ENCODE measurements around the gene SPAM1.

SPAM1 gene

GRCh38 chr7:123966936-123967335 is 41.9 kb downstream of the SPAM1 start:
- no peak for TF ChIP-seq CTCF (IDR thresholded peaks at IDR 0.05)
- Histone ChIP-seq H3K36me3 (ENCODE audit: control insufficient read depth, insufficient read depth, low read length) (no peaks in the 10 kb centered on the region), H3K4me1 (no peaks in the 10 kb centered on the region), H3K27me3 (ENCODE audit: control insufficient read depth, insufficient read depth, low read length) (no peaks in the 10 kb centered on the region), H3K9me3 (ENCODE audit: control insufficient read depth, low read length) (no peaks in the 10 kb centered on the region), H2AFZ (no peak overlapping the region), H3K4me2 (ENCODE audit: low read length) (no peak overlapping the region), H3K9ac (no peak overlapping the region), H3K27ac (no peak overlapping the region), H3K79me2 (no peaks in the 10 kb centered on the region), H3K4me3 (ENCODE audit: low read depth, low read length) (no peak overlapping the region)

GRCh38 chr7:123972045-123972444 is 47.0 kb downstream of the SPAM1 start:
- H3K79me2 ChIP-seq = no peaks in the 10 kb centered on the region
- H3K9ac ChIP-seq = no peak overlapping the region
- no peaks in the 10 kb centered on the region for H3K4me1 ChIP-seq
- TF ChIP-seq CTCF (IDR thresholded peaks at IDR 0.05) = no peak
- no peak overlapping the region for H2AFZ ChIP-seq
- H3K27ac ChIP-seq = no peak overlapping the region
- H3K9me3 ChIP-seq (ENCODE audit: control insufficient read depth, low read length) = no peaks in the 10 kb centered on the region
- H3K27me3 ChIP-seq (ENCODE audit: control insufficient read depth, insufficient read depth, low read length) = no peaks in the 10 kb centered on the region
- H3K4me3 ChIP-seq (ENCODE audit: low read depth, low read length) = no peak overlapping the region
- no peaks in the 10 kb centered on the region for H3K36me3 ChIP-seq (ENCODE audit: control insufficient read depth, insufficient read depth, low read length)
- H3K4me2 ChIP-seq (ENCODE audit: low read length) = no peak overlapping the region

- no peak overlapping the region for H2AFZ ChIP-seq
- H3K27ac ChIP-seq = no peak overlapping the region
- H3K9me3 ChIP-seq (ENCODE audit: control insufficient read depth, low read length) = no peaks in the 10 kb centered on the region
- no peak overlapping the region for H3K4me3 ChIP-seq (ENCODE audit: low read depth, low read length)
- no peaks in the 10 kb centered on the region for H3K79me2 ChIP-seq
- no peak overlapping the region for H3K4me2 ChIP-seq (ENCODE audit: low read length)
- H3K4me1 ChIP-seq = no peaks in the 10 kb centered on the region
- H3K36me3 ChIP-seq (ENCODE audit: control insufficient read depth, insufficient read depth, low read length) = no peaks in the 10 kb centered on the region
- H3K27me3 ChIP-seq (ENCODE audit: control insufficient read depth, insufficient read depth, low read length) = no peaks in the 10 kb centered on the region
- no peak for TF ChIP-seq CTCF (IDR thresholded peaks at IDR 0.05)
- H3K9ac ChIP-seq = no peak overlapping the region
Measured at GRCh38 chr7:123972831-123973230, 47.8 kb downstream of the SPAM1 start.

GRCh38 chr7:123974326-123974908 is 49.4 kb downstream of the SPAM1 start:
- no peak overlapping the region for H3K9ac ChIP-seq
- H3K4me3 ChIP-seq (ENCODE audit: low read depth, low read length) = no peak overlapping the region
- no peak for TF ChIP-seq CTCF (IDR thresholded peaks at IDR 0.05)
- H3K27me3 ChIP-seq (ENCODE audit: control insufficient read depth, insufficient read depth, low read length) = no peaks in the 10 kb centered on the region
- no peaks in the 10 kb centered on the region for H3K4me1 ChIP-seq
- H2AFZ ChIP-seq = no peak overlapping the region
- no peaks in the 10 kb centered on the region for H3K9me3 ChIP-seq (ENCODE audit: control insufficient read depth, low read length)
- no peak overlapping the region for H3K27ac ChIP-seq
- H3K36me3 ChIP-seq (ENCODE audit: control insufficient read depth, insufficient read depth, low read length) = no peaks in the 10 kb centered on the region
- H3K79me2 ChIP-seq = no peaks in the 10 kb centered on the region
- H3K4me2 ChIP-seq (ENCODE audit: low read length) = no peak overlapping the region

- Histone ChIP-seq H3K27me3 (ENCODE audit: control insufficient read depth, insufficient read depth, low read length) (no peaks in the 10 kb centered on the region), H3K27ac (no peak overlapping the region)
Measured at GRCh38 chr7:123975084-123975483, 50.0 kb downstream of the SPAM1 start.

More at GRCh38 chr7:123975084-123975483, 50.0 kb downstream of the SPAM1 start:
- TF ChIP-seq CTCF (IDR thresholded peaks at IDR 0.05) = no peak
- Histone ChIP-seq H3K4me2 (ENCODE audit: low read length) (no peak overlapping the region), H3K4me1 (no peaks in the 10 kb centered on the region), H2AFZ (no peak overlapping the region), H3K79me2 (no peaks in the 10 kb centered on the region), H3K36me3 (ENCODE audit: control insufficient read depth, insufficient read depth, low read length) (no peaks in the 10 kb centered on the region), H3K9ac (no peak overlapping the region), H3K4me3 (ENCODE audit: low read depth, low read length) (no peak overlapping the region), H3K9me3 (ENCODE audit: control insufficient read depth, low read length) (no peaks in the 10 kb centered on the region)

Measured in parathyroid adenoma (tissue), 2 donors.